Peyer's patch (tissue), 4 donors: ENCODE data around the gene FXR1. TPM values are rescaled to one million over a fixed set of nuclear protein-coding genes. Genes with fewer than 3 reads are reported as not detected.

Source experiments
- DNase-seq, 3 donors: peaks; one replicate each; pipeline ENCODE4 v3.0.0-alpha.2; 2017 to 2019
- H3K27ac ChIP-seq, 4 donors: fragments of 200-600 bp; sonication (generic); one replicate each; pipeline ENCODE4 v1.5.1; 2016 to 2019
- H3K27me3 ChIP-seq, 2 donors: fragments of 200-600 bp; sonication (generic); one replicate each; pipeline ENCODE4 v1.5.1; 2019
- H3K36me3 ChIP-seq, 3 donors: fragments of 200-600 bp; sonication (generic); one replicate each; pipeline ENCODE4 v1.5.1; 2016 to 2019
- H3K4me1 ChIP-seq, 4 donors: fragments of 200-600 bp; sonication (generic); one replicate each; pipeline ENCODE4 v1.5.1; 2016 to 2019
- H3K4me3 ChIP-seq, 4 donors: fragments of 200-600 bp; sonication (generic); 1 replicate in 3 of 4; 2 replicates in 1 of 4; pipeline ENCODE4 v1.5.1; 2016 to 2019; ENCODE audit warnings: mild to moderate bottlenecking in 1 of 4
- H3K9me3 ChIP-seq, 4 donors: fragments of 200-600 bp; sonication (generic); one replicate each; pipeline ENCODE4 v1.5.1; 2016 to 2019; ENCODE audit warnings: mild to moderate bottlenecking in 1 of 4
- POLR2A ChIP-seq, 2 donors: fragments of 450-650 bp; IDR thresholded peaks; one replicate each; pipeline ENCODE4 v1.5.1; 2017; ENCODE audit warnings: antibody characterized with exemption in 2 of 2, mild to moderate bottlenecking in 2 of 2, moderate library complexity in 2 of 2
- total RNA-seq, 4 donors: library from RNA; depleted of rRNA; stranded (reverse); fragments of >200 nt; gene quantifications; one replicate each; pipeline ENCODE4 v1.1.0, GENCODE V29; 2016
- TF ChIP-seq, protein P1 (sequence below), 6 experiments: fragments of 450-650 bp in 4 of 6; fragments of 200-600 bp in 2 of 6; sonication (generic) in 1 of 6; IDR thresholded peaks; one replicate each; pipeline ENCODE4 v1.5.1; 2017 to 2019; ENCODE audit warnings: antibody characterized with exemption in 6 of 6, mild to moderate bottlenecking in 3 of 6, moderate library complexity in 1 of 6

The FXR1 gene
- total RNA-seq, 4 donors from 2014 or later = 54.5 to 115 (median 79.9) TPM

- H3K4me3 ChIP-seq = no peak overlapping the region
- no peak overlapping the region for H3K27ac ChIP-seq
- no peaks in the 10 kb centered on the region for H3K9me3 ChIP-seq
- H3K27me3 ChIP-seq = no peaks in the 10 kb centered on the region
- TF ChIP-seq, protein P1, sequence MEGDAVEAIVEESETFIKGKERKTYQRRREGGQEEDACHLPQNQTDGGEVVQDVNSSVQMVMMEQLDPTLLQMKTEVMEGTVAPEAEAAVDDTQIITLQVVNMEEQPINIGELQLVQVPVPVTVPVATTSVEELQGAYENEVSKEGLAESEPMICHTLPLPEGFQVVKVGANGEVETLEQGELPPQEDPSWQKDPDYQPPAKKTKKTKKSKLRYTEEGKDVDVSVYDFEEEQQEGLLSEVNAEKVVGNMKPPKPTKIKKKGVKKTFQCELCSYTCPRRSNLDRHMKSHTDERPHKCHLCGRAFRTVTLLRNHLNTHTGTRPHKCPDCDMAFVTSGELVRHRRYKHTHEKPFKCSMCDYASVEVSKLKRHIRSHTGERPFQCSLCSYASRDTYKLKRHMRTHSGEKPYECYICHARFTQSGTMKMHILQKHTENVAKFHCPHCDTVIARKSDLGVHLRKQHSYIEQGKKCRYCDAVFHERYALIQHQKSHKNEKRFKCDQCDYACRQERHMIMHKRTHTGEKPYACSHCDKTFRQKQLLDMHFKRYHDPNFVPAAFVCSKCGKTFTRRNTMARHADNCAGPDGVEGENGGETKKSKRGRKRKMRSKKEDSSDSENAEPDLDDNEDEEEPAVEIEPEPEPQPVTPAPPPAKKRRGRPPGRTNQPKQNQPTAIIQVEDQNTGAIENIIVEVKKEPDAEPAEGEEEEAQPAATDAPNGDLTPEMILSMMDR (IDR thresholded peaks at IDR 0.05) = no peak
- no peak for TF ChIP-seq POLR2A (IDR thresholded peaks at IDR 0.05)
- H3K4me1 ChIP-seq = peaks cover 0 to 22% (median 3%) of the 10 kb centered on the region in 4 donors
- no peak for DNase-seq
- no peaks in the 10 kb centered on the region for H3K36me3 ChIP-seq
Measured at GRCh38 chr3:180910823-180911222, 1.6 kb upstream of the FXR1 start.

DNA sequence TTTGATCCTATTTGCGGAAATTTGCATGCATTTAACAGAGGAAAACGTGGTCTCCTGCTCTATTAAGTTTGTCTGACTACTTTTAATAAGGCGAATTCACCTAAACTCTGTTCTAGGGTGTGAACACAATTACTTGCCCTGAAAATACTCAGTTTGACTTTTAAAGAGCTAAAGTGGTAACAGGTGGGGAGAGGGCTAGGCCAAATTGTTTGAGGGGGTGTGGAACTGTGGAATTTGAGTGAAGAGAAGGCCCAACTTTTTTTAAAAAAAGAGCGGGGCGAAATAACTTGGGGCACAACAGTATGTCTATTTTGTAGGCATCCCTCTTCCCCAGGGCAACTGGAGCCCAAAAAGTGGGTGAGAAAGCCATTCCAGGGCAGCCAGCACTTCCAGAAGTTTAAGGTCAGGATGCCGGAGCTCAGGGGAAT is 580 bp upstream of the FXR1 start:
- DNase-seq = no peak
- Histone ChIP-seq H3K36me3 (no peaks in the 10 kb centered on the region), H3K4me3 (peak overlapping the region; percentile 79 to 96 (median 88)), H3K4me1 (peaks cover 0 to 22% (median 3%) of the 10 kb centered on the region in 4 donors), H3K9me3 (no peaks in the 10 kb centered on the region), H3K27me3 (no peaks in the 10 kb centered on the region), H3K27ac (peak overlapping the region; percentile 84 to 92 (median 86))
- TF ChIP-seq POLR2A (IDR thresholded peaks at IDR 0.05) = no peak
- TF ChIP-seq, protein P1 (IDR thresholded peaks at IDR 0.05) = no peak

GRCh38 chr3:180913581-180914404 is 1.3 kb downstream of the FXR1 start:
- Histone ChIP-seq H3K27me3 (no peaks in the 10 kb centered on the region), H3K4me1 (peaks cover 0 to 22% (median 3%) of the 10 kb centered on the region in 4 donors), H3K27ac (no peak overlapping the region), H3K36me3 (no peaks in the 10 kb centered on the region), H3K4me3 (peak overlapping the region; percentile 79 to 96 (median 88)), H3K9me3 (no peaks in the 10 kb centered on the region)
- DNase-seq = no peak
- no peak for TF ChIP-seq POLR2A (IDR thresholded peaks at IDR 0.05)
- TF ChIP-seq, protein P1 (IDR thresholded peaks at IDR 0.05) = no peak

DNA sequence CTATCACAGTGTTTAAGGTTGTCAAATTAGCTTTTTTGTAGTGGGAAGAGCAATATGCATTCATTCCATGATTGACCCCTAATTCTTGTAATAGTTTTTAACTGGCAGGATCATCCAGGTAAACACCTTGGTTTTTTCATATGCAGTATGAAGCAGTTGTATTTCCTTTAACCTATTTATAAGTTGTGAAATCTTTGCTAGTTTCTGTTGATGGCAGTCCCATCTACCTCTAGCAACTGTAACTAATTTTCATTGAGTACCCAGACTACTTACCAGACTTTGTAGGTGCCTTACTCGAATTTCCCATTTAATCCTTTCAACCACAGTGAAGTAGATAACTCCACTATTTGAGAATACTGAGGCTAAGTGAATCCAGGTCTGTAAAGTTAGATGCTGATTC is 6.1 kb downstream of the FXR1 start:
- no peak for DNase-seq
- Histone ChIP-seq H3K4me3 (no peak overlapping the region), H3K27ac (no peak overlapping the region), H3K4me1 (peaks cover 0 to 39% (median 3%) of the 10 kb centered on the region in 4 donors), H3K9me3 (no peaks in the 10 kb centered on the region), H3K27me3 (no peaks in the 10 kb centered on the region), H3K36me3 (no peaks in the 10 kb centered on the region)
- TF ChIP-seq POLR2A (IDR thresholded peaks at IDR 0.05) = no peak
- TF ChIP-seq, protein P1 (IDR thresholded peaks at IDR 0.05) = no peak

- Histone ChIP-seq H3K9me3 (no peaks in the 10 kb centered on the region), H3K27me3 (no peaks in the 10 kb centered on the region), H3K27ac (no peak overlapping the region), H3K4me1 (peaks cover 0 to 20% (median 0%) of the 10 kb centered on the region in 4 donors), H3K4me3 (no peak overlapping the region), H3K36me3 (no peaks in the 10 kb centered on the region)
- TF ChIP-seq, protein P1 (IDR thresholded peaks at IDR 0.05) = no peak
- no peak for TF ChIP-seq POLR2A (IDR thresholded peaks at IDR 0.05)
- no peak for DNase-seq
Measured at GRCh38 chr3:180922242-180922641, 9.8 kb downstream of the FXR1 start.
